WTC11 (cell line): Measurements from ENCODE around the gene GTPBP6.

ENCODE experiments used
- JUN ChIP-seq: sonication (generic); formaldehyde crosslinking; IDR thresholded peaks from 2 replicates; pipeline ENCODE4 v1.8.0; 2023; ENCODE audit warnings: mild to moderate bottlenecking, missing genetic modification reagents
- KAT7 ChIP-seq: sonication (generic); formaldehyde crosslinking; IDR thresholded peaks from 2 replicates; pipeline ENCODE4 v1.8.1; 2023; ENCODE audit warnings: missing genetic modification reagents, mild to moderate bottlenecking, borderline replicate concordance
- NR2C2 ChIP-seq: sonication (generic); formaldehyde crosslinking; IDR thresholded peaks from 2 replicates; pipeline ENCODE4 v1.8.0; 2022; ENCODE audit warnings: mild to moderate bottlenecking, missing genetic modification reagents
- ZNF232 ChIP-seq: sonication (generic); formaldehyde crosslinking; IDR thresholded peaks from 2 replicates; pipeline ENCODE4 v1.8.0; 2022; ENCODE audit warnings: mild to moderate bottlenecking, missing genetic modification reagents
- TF ChIP-seq, protein P1 (sequence below): fragments of 200-600 bp; IDR thresholded peaks from 2 replicates; pipeline ENCODE4 v1.8.0; 2022; ENCODE audit warnings: antibody characterized with exemption
- TF ChIP-seq, protein P2 (sequence below): sonication (generic); formaldehyde crosslinking; IDR thresholded peaks from 2 replicates; pipeline ENCODE4 v1.8.1; 2022; ENCODE audit warnings: mild to moderate bottlenecking, missing genetic modification reagents, moderate library complexity, borderline replicate concordance
- TF ChIP-seq, protein P3 (sequence below): sonication (generic); formaldehyde crosslinking; IDR thresholded peaks from 2 replicates; pipeline ENCODE4 v1.8.0; 2022; ENCODE audit warnings: mild to moderate bottlenecking, missing genetic modification reagents

DNA sequence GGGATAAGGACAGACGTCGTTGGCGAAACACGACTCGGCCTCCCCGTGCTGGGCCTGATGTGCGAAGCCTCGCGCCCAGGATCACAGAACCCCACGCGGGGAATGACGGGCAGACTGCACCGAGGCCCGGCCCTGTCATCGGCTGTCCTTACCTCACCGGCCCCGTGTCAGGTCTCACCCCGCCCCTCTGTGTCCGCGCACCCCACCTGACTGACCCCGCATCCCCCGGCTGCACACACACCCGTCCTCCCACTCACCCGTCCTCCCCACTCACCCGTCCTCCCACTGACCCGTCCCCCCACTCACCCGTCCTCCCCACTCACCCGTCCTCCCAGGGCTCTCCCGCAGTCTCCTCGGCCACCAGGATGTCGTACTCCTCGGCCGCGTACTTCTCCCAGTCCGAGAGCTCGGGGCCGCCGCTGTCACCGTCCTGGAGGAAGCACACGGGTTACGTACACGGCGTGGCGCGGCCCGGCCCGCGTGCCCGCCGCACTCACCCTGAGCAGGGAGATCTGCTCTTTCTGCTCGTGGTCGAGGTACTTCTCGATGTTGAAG is 19.8 kb upstream of the GTPBP6 start:
- TF ChIP-seq, protein P1, sequence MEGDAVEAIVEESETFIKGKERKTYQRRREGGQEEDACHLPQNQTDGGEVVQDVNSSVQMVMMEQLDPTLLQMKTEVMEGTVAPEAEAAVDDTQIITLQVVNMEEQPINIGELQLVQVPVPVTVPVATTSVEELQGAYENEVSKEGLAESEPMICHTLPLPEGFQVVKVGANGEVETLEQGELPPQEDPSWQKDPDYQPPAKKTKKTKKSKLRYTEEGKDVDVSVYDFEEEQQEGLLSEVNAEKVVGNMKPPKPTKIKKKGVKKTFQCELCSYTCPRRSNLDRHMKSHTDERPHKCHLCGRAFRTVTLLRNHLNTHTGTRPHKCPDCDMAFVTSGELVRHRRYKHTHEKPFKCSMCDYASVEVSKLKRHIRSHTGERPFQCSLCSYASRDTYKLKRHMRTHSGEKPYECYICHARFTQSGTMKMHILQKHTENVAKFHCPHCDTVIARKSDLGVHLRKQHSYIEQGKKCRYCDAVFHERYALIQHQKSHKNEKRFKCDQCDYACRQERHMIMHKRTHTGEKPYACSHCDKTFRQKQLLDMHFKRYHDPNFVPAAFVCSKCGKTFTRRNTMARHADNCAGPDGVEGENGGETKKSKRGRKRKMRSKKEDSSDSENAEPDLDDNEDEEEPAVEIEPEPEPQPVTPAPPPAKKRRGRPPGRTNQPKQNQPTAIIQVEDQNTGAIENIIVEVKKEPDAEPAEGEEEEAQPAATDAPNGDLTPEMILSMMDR = no peak
- TF ChIP-seq, protein P2, sequence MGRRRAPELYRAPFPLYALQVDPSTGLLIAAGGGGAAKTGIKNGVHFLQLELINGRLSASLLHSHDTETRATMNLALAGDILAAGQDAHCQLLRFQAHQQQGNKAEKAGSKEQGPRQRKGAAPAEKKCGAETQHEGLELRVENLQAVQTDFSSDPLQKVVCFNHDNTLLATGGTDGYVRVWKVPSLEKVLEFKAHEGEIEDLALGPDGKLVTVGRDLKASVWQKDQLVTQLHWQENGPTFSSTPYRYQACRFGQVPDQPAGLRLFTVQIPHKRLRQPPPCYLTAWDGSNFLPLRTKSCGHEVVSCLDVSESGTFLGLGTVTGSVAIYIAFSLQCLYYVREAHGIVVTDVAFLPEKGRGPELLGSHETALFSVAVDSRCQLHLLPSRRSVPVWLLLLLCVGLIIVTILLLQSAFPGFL (CRISPR knock-in tag) = no peak
- no peak for TF ChIP-seq NR2C2 (CRISPR knock-in tag)
- no peak for TF ChIP-seq JUN (CRISPR knock-in tag)
- no peak for TF ChIP-seq KAT7 (CRISPR knock-in tag)
- TF ChIP-seq ZNF232 = no peak
- TF ChIP-seq, protein P3, sequence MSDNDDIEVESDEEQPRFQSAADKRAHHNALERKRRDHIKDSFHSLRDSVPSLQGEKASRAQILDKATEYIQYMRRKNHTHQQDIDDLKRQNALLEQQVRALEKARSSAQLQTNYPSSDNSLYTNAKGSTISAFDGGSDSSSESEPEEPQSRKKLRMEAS (CRISPR knock-in tag) = no peak
